Osteoblast (primary cell): ENCODE results near the gene SPATA46. TPM values are rescaled to one million over a fixed set of nuclear protein-coding genes. Genes with fewer than 3 reads are reported as not detected.

Experiments used
- DNase-seq: peaks from one replicate; pipeline ENCODE4 v3.0.0; 2011; ENCODE audit warnings: low spot score, mixed read lengths; ENCODE audit not compliant: insufficient read length; ENCODE audit errors: missing footprints
- H2AFZ ChIP-seq: 2 replicates; pipeline ENCODE4 v1.6.0; 2011; ENCODE audit warnings: mild to moderate bottlenecking, low read length
- H3K27ac ChIP-seq: 2 replicates; pipeline ENCODE4 v1.5.1; 2011; ENCODE audit warnings: mild to moderate bottlenecking, low read depth, low read length, moderate library complexity
- H3K27me3 ChIP-seq: 2 replicates; pipeline ENCODE4 v1.6.0; 2012; ENCODE audit warnings: mild to moderate bottlenecking, control low read depth, inconsistent platforms, low read length, moderate library complexity; ENCODE audit not compliant: insufficient read depth
- H3K36me3 ChIP-seq: 2 replicates; pipeline ENCODE4 v1.5.1; 2011; ENCODE audit warnings: mild to moderate bottlenecking, low read length, control low read depth, moderate library complexity; ENCODE audit not compliant: insufficient read depth
- H3K4me1 ChIP-seq: 2 replicates; pipeline ENCODE4 v1.5.1; 2011; ENCODE audit warnings: mild to moderate bottlenecking, low read length, control low read depth, moderate library complexity; ENCODE audit not compliant: insufficient read depth
- H3K4me2 ChIP-seq: 2 replicates; pipeline ENCODE4 v1.6.0; 2011; ENCODE audit warnings: mild to moderate bottlenecking, low read length; ENCODE audit not compliant: insufficient read depth
- H3K4me3 ChIP-seq: fragments of 200-600 bp; sonication (generic); 3 replicates; pipeline ENCODE4 v1.5.1; 2012; ENCODE audit warnings: mild to moderate bottlenecking, low read length, inconsistent platforms; ENCODE audit not compliant: insufficient read depth
- H3K79me2 ChIP-seq: 2 replicates; pipeline ENCODE4 v1.6.0; 2012; ENCODE audit warnings: mild to moderate bottlenecking, low read length, control low read depth, inconsistent platforms; ENCODE audit not compliant: insufficient read depth
- H3K9me3 ChIP-seq: 2 replicates; pipeline ENCODE4 v1.5.1; 2011; ENCODE audit warnings: low read depth, low read length, control low read depth
- H4K20me1 ChIP-seq: 2 replicates; pipeline ENCODE4 v1.6.0; 2012; ENCODE audit warnings: mild to moderate bottlenecking, low read length, control low read depth; ENCODE audit not compliant: insufficient read depth
- CTCF ChIP-seq: IDR thresholded peaks from 2 replicates; pipeline ENCODE4 v1.5.1; 2011; ENCODE audit warnings: mild to moderate bottlenecking, low read depth, low read length, moderate library complexity; ENCODE audit errors: extremely low read depth
- total RNA-seq: library from RNA; depleted of rRNA; stranded (reverse); fragments of >200 nt; gene quantifications from 2 replicates; pipeline ENCODE4 v1.2.3, GENCODE V29; 2012

SPATA46 gene
- total RNA-seq, 1 donor = not detected

DNA sequence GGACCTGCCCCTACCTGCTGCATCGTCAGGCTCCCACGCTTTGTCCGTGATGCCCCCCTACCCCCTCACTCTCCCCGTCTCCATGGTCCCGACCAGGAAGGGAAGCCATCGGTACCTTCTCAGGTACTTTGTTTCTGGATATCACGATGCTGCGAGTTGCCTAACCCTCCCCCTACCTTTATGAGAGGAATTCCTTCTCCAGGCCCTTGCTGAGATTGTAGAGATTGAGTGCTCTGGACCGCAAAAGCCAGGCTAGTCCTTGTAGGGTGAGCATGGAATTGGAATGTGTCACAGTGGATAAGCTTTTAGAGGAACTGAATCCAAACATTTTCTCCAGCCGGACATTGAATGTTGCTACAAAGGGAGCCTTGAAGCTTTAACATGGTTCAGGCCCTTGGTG lies 8.9 kb downstream of the SPATA46 start:
- peak; percentile 75 for DNase-seq
- no peak overlapping the region for H3K4me3 ChIP-seq
- H4K20me1 ChIP-seq = no peaks in the 10 kb centered on the region
- H3K36me3 ChIP-seq = no peaks in the 10 kb centered on the region
- no peak overlapping the region for H3K27ac ChIP-seq
- no peaks in the 10 kb centered on the region for H3K9me3 ChIP-seq
- H3K27me3 ChIP-seq = peaks cover 24% of the 10 kb centered on the region
- no peak overlapping the region for H3K4me2 ChIP-seq
- H2AFZ ChIP-seq = no peak overlapping the region
- no peak for TF ChIP-seq CTCF
- no peaks in the 10 kb centered on the region for H3K79me2 ChIP-seq
- H3K4me1 ChIP-seq = no peaks in the 10 kb centered on the region

- Histone ChIP-seq H4K20me1 (no peaks in the 10 kb centered on the region), H3K36me3 (no peaks in the 10 kb centered on the region), H3K27ac (no peak overlapping the region), H3K79me2 (no peaks in the 10 kb centered on the region), H3K4me3 (peak overlapping the region; percentile 29), H3K9me3 (no peaks in the 10 kb centered on the region), H3K4me2 (no peak overlapping the region), H3K4me1 (no peaks in the 10 kb centered on the region), H3K27me3 (peaks cover 21% of the 10 kb centered on the region), H2AFZ (no peak overlapping the region)
- no peak for DNase-seq
- TF ChIP-seq CTCF = no peak
Observed at GRCh38 chr1:162367073-162367472, 9.6 kb downstream of the SPATA46 start.

- Histone ChIP-seq H3K4me3 (peak overlapping the region; percentile 29), H2AFZ (no peak overlapping the region), H3K9me3 (no peaks in the 10 kb centered on the region), H3K79me2 (no peaks in the 10 kb centered on the region), H3K36me3 (no peaks in the 10 kb centered on the region), H4K20me1 (no peaks in the 10 kb centered on the region), H3K27me3 (peaks cover 21% of the 10 kb centered on the region), H3K4me2 (no peak overlapping the region), H3K27ac (no peak overlapping the region), H3K4me1 (no peaks in the 10 kb centered on the region)
- no peak for DNase-seq
- TF ChIP-seq CTCF = no peak
Observed at GRCh38 chr1:162366671-162367070, 10.0 kb downstream of the SPATA46 start.

DNA sequence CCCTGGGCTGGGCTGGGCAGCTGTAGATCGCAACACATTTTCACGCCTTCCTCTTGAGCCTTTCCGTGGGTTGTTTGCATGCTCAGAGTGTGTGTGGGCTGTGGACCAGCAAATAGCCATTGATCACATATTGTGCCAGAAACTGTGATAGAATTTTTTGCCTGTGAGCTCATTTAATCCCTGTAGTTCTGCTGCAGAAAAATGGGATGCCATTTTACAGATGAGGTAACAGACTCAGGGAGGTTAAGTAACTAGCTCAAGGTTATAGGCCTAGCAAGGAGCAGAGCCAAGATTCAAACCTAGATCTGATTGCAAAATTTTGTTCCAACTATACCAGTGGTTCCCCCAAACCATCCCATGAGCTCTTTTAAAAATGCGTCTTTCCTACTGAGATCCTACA lies 10.5 kb downstream of the SPATA46 start:
- Histone ChIP-seq H3K36me3 (no peaks in the 10 kb centered on the region), H2AFZ (no peak overlapping the region), H3K4me3 (no peak overlapping the region), H3K79me2 (no peaks in the 10 kb centered on the region), H3K9me3 (no peaks in the 10 kb centered on the region), H3K27ac (no peak overlapping the region), H4K20me1 (no peaks in the 10 kb centered on the region), H3K4me1 (no peaks in the 10 kb centered on the region), H3K27me3 (peaks cover 25% of the 10 kb centered on the region), H3K4me2 (no peak overlapping the region)
- no peak for DNase-seq
- TF ChIP-seq CTCF = no peak
